ENCODE data around the gene XIST.
"Not testable (repeated sequence)": the region's sequence is repeated elsewhere in the genome, so short reads cannot be mapped to it uniquely, and the experiment has no call there.

Gene XIST

GRCh38 chrX:73817393-73818199 is 34.9 kb downstream of the XIST start (continued):
- TF ChIP-seq TSHZ2 (CRISPR knock-in tag; IDR thresholded peaks at IDR 0.05) (no peak), ZFP30 (CRISPR knock-in tag; IDR thresholded peaks at IDR 0.05) (no peak), SNAI2 (CRISPR knock-in tag; IDR thresholded peaks at IDR 0.05) (no peak), OSR1 (CRISPR knock-in tag; IDR thresholded peaks at IDR 0.05) (no peak), ZNF8 (CRISPR knock-in tag; IDR thresholded peaks at IDR 0.05) (no peak), CREB5 (CRISPR knock-in tag; IDR thresholded peaks at IDR 0.05; ENCODE audit: low read depth) (no peak)

- ATAC-seq, result no peak
- TF ChIP-seq CSDC2 (CRISPR knock-in tag; IDR thresholded peaks at IDR 0.05), result no peak
- no peak for TF ChIP-seq ZFP3 (CRISPR knock-in tag; IDR thresholded peaks at IDR 0.05)
- no peak for TF ChIP-seq TCF4 (CRISPR knock-in tag; IDR thresholded peaks at IDR 0.05; ENCODE audit: borderline replicate concordance)
- TF ChIP-seq CREB5 (CRISPR knock-in tag; IDR thresholded peaks at IDR 0.05; ENCODE audit: low read depth), result no peak
- TF ChIP-seq ZNF565 (CRISPR knock-in tag; conservative IDR thresholded peaks at IDR 0.05; ENCODE audit: low read depth), result no peak
Observed at GRCh38 chrX:73812256-73812655, 40.3 kb downstream of the XIST start.

- not testable (repeated sequence) for ATAC-seq
Observed at GRCh38 chrX:73804109-73804508, 48.4 kb downstream of the XIST start.

- TF ChIP-seq ZNF8 (CRISPR knock-in tag; IDR thresholded peaks at IDR 0.05), result no peak
- no peak for TF ChIP-seq CREB5 (CRISPR knock-in tag; IDR thresholded peaks at IDR 0.05; ENCODE audit: low read depth)
- no peak for TF ChIP-seq POU6F1 (CRISPR knock-in tag; IDR thresholded peaks at IDR 0.05; ENCODE audit: borderline replicate concordance, low read depth)
- no peak for TF ChIP-seq CSDC2 (CRISPR knock-in tag; IDR thresholded peaks at IDR 0.05)
- no peak for ATAC-seq
Observed at GRCh38 chrX:73799888-73800287, 52.6 kb downstream of the XIST start.

- not testable (repeated sequence) for ATAC-seq
Observed at GRCh38 chrX:73792511-73792910, 60.0 kb downstream of the XIST start.

GRCh38 chrX:73785493-73785892 is 67.0 kb downstream of the XIST start:
- no peak for ATAC-seq
- TF ChIP-seq BACH2 (CRISPR knock-in tag; IDR thresholded peaks at IDR 0.05; ENCODE audit: borderline replicate concordance) (no peak), ZFP3 (CRISPR knock-in tag; IDR thresholded peaks at IDR 0.05) (no peak), ISL1 (CRISPR knock-in tag; IDR thresholded peaks at IDR 0.05) (no peak), CSDC2 (CRISPR knock-in tag; IDR thresholded peaks at IDR 0.05) (no peak), PPARA (CRISPR knock-in tag; IDR thresholded peaks at IDR 0.05; ENCODE audit: borderline replicate concordance) (no peak), ZNF70 (CRISPR knock-in tag; IDR thresholded peaks at IDR 0.05) (no peak), OSR1 (CRISPR knock-in tag; IDR thresholded peaks at IDR 0.05) (no peak), ZNF8 (CRISPR knock-in tag; IDR thresholded peaks at IDR 0.05) (no peak), ESRRG (CRISPR knock-in tag; IDR thresholded peaks at IDR 0.05) (no peak), SNAI2 (CRISPR knock-in tag; IDR thresholded peaks at IDR 0.05) (no peak), CSRNP3 (CRISPR knock-in tag; IDR thresholded peaks at IDR 0.05) (no peak), RARB (CRISPR knock-in tag; IDR thresholded peaks at IDR 0.05) (no peak), CREB5 (CRISPR knock-in tag; IDR thresholded peaks at IDR 0.05; ENCODE audit: low read depth) (no peak), GLIS3 (CRISPR knock-in tag; IDR thresholded peaks at IDR 0.05) (no peak)
